GM12878 (cell line): Measurements from ENCODE around the gene TREML1. TPM values are rescaled to one million over a fixed set of nuclear protein-coding genes. Genes with fewer than 3 reads are reported as not detected.

Experiments
- BRCA1 ChIP-seq: IDR thresholded peaks from 2 replicates; pipeline ENCODE4 v1.6.1; 2011; ENCODE audit warnings: low read depth, low read length, improper control_type of control experiment
- PAX8 ChIP-seq: fragments of 450-650 bp; IDR thresholded peaks from 2 replicates; pipeline ENCODE4 v1.6.1; 2017; ENCODE audit warnings: mild to moderate bottlenecking, moderate library complexity
- RAD51 ChIP-seq: fragments of 450-650 bp; IDR thresholded peaks from 2 replicates; pipeline ENCODE4 v1.6.1; 2016; ENCODE audit warnings: moderate library complexity, mild to moderate bottlenecking, inconsistent platforms
- SIX5 ChIP-seq: IDR thresholded peaks from 2 replicates; pipeline ENCODE4 v1.6.1; 2011; ENCODE audit warnings: mild to moderate bottlenecking, low read depth, low read length, moderate library complexity; ENCODE audit not compliant: severe bottlenecking
- SMAD1 ChIP-seq: fragments of 450-650 bp; IDR thresholded peaks from 2 replicates; pipeline ENCODE4 v1.6.1; 2018; ENCODE audit warnings: mild to moderate bottlenecking, low read depth; ENCODE audit not compliant: partially characterized antibody
- polyA plus RNA-seq, 11 experiments: library from polyadenylated mRNA; depleted of rRNA in 4 of 11; unstranded in 6 of 11; stranded (reverse) in 5 of 11; fragments of >200 nt; fragmentation: Nextera tagmentation in 4 of 11; fragmentation: Illumina TruSeq in 1 of 11; extraction: Ambion mirVana in 4 of 11; extraction: Trizol in 1 of 11; gene quantifications; 1 replicate in 1 of 11; 2 replicates in 10 of 11; pipeline versions ENCODE4 v1.2.1 to v1.2.3, GENCODE V29; 2011 to 2016; ENCODE audit warnings: inconsistent platforms in 2 of 11, missing spikeins in 2 of 11, low read depth in 1 of 11
- total RNA-seq, 4 experiments: library from RNA; depleted of rRNA in 3 of 4; stranded (reverse); fragments of >200 nt in 3 of 4; fragmentation: Illumina TruSeq in 1 of 4; extraction: Trizol in 1 of 4; gene quantifications; 2 replicates each; pipeline versions ENCODE4 v1.2.1 to v1.2.3, GENCODE V29; 2013 to 2021
- TF ChIP-seq, protein P1 (sequence below): fragments of 450-650 bp; IDR thresholded peaks from 2 replicates; pipeline ENCODE4 v1.6.1; 2016; ENCODE audit warnings: mild to moderate bottlenecking, moderate library complexity, borderline replicate concordance
- TF ChIP-seq, protein P2 (sequence below): fragments of 450-650 bp; IDR thresholded peaks from 2 replicates; pipeline ENCODE4 v1.6.1; 2017; ENCODE audit warnings: mild to moderate bottlenecking, moderate library complexity

Gene TREML1
- total and polyA plus RNA-seq, 10 of the 15 experiments (the other 5 are each of a cell fraction or from before 2014, with no cell fraction given), result 0.21 TPM; not detected in 9

DNA sequence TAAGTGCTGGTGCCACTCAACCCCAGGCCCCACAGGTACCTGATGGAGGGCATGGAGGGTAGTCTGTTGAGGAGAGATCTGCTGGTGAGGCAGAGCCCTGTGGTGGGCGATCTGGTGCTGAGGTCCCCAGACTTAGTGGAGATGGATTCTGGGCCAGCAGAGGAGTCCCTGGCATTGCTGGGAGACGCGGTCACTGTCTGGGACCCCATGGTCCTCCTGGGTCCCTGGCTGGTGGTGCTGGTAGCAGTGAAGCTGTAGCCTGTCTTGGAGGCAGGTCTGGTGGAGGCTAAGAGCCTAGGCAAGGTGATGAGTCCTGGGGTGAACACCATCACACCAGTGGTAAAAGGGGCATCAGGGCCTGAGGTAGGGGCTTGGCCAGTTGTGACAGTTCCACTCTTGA is 40.2 kb upstream of the TREML1 start (continued):
- TF ChIP-seq, protein P1, sequence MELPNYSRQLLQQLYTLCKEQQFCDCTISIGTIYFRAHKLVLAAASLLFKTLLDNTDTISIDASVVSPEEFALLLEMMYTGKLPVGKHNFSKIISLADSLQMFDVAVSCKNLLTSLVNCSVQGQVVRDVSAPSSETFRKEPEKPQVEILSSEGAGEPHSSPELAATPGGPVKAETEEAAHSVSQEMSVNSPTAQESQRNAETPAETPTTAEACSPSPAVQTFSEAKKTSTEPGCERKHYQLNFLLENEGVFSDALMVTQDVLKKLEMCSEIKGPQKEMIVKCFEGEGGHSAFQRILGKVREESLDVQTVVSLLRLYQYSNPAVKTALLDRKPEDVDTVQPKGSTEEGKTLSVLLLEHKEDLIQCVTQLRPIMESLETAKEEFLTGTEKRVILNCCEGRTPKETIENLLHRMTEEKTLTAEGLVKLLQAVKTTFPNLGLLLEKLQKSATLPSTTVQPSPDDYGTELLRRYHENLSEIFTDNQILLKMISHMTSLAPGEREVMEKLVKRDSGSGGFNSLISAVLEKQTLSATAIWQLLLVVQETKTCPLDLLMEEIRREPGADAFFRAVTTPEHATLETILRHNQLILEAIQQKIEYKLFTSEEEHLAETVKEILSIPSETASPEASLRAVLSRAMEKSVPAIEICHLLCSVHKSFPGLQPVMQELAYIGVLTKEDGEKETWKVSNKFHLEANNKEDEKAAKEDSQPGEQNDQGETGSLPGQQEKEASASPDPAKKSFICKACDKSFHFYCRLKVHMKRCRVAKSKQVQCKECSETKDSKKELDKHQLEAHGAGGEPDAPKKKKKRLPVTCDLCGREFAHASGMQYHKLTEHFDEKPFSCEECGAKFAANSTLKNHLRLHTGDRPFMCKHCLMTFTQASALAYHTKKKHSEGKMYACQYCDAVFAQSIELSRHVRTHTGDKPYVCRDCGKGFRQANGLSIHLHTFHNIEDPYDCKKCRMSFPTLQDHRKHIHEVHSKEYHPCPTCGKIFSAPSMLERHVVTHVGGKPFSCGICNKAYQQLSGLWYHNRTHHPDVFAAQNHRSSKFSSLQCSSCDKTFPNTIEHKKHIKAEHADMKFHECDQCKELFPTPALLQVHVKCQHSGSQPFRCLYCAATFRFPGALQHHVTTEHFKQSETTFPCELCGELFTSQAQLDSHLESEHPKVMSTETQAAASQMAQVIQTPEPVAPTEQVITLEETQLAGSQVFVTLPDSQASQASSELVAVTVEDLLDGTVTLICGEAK, result no peak
- TF ChIP-seq, protein P2, sequence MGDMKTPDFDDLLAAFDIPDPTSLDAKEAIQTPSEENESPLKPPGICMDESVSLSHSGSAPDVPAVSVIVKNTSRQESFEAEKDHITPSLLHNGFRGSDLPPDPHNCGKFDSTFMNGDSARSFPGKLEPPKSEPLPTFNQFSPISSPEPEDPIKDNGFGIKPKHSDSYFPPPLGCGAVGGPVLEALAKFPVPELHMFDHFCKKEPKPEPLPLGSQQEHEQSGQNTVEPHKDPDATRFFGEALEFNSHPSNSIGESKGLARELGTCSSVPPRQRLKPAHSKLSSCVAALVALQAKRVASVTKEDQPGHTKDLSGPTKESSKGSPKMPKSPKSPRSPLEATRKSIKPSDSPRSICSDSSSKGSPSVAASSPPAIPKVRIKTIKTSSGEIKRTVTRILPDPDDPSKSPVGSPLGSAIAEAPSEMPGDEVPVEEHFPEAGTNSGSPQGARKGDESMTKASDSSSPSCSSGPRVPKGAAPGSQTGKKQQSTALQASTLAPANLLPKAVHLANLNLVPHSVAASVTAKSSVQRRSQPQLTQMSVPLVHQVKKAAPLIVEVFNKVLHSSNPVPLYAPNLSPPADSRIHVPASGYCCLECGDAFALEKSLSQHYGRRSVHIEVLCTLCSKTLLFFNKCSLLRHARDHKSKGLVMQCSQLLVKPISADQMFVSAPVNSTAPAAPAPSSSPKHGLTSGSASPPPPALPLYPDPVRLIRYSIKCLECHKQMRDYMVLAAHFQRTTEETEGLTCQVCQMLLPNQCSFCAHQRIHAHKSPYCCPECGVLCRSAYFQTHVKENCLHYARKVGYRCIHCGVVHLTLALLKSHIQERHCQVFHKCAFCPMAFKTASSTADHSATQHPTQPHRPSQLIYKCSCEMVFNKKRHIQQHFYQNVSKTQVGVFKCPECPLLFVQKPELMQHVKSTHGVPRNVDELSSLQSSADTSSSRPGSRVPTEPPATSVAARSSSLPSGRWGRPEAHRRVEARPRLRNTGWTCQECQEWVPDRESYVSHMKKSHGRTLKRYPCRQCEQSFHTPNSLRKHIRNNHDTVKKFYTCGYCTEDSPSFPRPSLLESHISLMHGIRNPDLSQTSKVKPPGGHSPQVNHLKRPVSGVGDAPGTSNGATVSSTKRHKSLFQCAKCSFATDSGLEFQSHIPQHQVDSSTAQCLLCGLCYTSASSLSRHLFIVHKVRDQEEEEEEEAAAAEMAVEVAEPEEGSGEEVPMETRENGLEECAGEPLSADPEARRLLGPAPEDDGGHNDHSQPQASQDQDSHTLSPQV, result no peak
- no peak for TF ChIP-seq SMAD1
- TF ChIP-seq RAD51, result no peak
- TF ChIP-seq BRCA1, result no peak
- TF ChIP-seq SIX5, result no peak
- TF ChIP-seq PAX8, result no peak
